ENCODE results near the gene HBZ. TPM values are rescaled to one million over a fixed set of nuclear protein-coding genes. Genes with fewer than 3 reads are reported as not detected.

Gene HBZ
- total and polyA plus RNA-seq, 3 donors from 2014 or later, result 1.1 to 9.0 (median 3.7) TPM

DNA sequence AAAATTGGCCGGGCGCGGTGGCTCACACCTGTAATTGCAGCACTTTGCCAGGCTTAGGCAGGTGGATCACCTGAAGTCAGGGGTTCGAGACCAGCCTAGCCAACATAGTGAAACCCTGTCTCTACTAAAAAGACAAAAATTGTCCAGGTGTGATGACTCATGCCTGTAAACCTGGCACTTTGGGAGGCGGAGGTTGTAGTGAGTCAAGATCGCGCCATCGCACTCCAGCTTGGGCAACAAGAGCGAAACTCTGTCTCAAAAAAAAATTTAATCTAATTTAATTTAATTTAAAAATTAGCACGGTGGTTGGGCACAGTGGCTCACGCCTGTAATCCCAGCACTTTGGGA lies 26.2 kb downstream of the HBZ start:
- H3K27me3 ChIP-seq, result no peaks in the 10 kb centered on the region
- TF ChIP-seq POLR2A (IDR thresholded peaks at IDR 0.05), result no peak
- TF ChIP-seq, protein P1, sequence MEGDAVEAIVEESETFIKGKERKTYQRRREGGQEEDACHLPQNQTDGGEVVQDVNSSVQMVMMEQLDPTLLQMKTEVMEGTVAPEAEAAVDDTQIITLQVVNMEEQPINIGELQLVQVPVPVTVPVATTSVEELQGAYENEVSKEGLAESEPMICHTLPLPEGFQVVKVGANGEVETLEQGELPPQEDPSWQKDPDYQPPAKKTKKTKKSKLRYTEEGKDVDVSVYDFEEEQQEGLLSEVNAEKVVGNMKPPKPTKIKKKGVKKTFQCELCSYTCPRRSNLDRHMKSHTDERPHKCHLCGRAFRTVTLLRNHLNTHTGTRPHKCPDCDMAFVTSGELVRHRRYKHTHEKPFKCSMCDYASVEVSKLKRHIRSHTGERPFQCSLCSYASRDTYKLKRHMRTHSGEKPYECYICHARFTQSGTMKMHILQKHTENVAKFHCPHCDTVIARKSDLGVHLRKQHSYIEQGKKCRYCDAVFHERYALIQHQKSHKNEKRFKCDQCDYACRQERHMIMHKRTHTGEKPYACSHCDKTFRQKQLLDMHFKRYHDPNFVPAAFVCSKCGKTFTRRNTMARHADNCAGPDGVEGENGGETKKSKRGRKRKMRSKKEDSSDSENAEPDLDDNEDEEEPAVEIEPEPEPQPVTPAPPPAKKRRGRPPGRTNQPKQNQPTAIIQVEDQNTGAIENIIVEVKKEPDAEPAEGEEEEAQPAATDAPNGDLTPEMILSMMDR (IDR thresholded peaks at IDR 0.05), result no peak
- H3K36me3 ChIP-seq (ENCODE audit: low read depth, missing control alignments), result no peaks in the 10 kb centered on the region
- intact Hi-C loops (cut with DNase I; ENCODE audit: low total_unique reads), result no loop called here
- no peaks in the 10 kb centered on the region for H3K9me3 ChIP-seq
- no peak overlapping the region for H3K4me3 ChIP-seq
- H3K4me1 ChIP-seq, result peaks cover 11% of the 10 kb centered on the region
- WGBS, 2 donors, result 81 to 86% methylated on average over 11 of the region's 11 CpGs
- no peak for DNase-seq
- no peak overlapping the region for H3K27ac ChIP-seq

DNA sequence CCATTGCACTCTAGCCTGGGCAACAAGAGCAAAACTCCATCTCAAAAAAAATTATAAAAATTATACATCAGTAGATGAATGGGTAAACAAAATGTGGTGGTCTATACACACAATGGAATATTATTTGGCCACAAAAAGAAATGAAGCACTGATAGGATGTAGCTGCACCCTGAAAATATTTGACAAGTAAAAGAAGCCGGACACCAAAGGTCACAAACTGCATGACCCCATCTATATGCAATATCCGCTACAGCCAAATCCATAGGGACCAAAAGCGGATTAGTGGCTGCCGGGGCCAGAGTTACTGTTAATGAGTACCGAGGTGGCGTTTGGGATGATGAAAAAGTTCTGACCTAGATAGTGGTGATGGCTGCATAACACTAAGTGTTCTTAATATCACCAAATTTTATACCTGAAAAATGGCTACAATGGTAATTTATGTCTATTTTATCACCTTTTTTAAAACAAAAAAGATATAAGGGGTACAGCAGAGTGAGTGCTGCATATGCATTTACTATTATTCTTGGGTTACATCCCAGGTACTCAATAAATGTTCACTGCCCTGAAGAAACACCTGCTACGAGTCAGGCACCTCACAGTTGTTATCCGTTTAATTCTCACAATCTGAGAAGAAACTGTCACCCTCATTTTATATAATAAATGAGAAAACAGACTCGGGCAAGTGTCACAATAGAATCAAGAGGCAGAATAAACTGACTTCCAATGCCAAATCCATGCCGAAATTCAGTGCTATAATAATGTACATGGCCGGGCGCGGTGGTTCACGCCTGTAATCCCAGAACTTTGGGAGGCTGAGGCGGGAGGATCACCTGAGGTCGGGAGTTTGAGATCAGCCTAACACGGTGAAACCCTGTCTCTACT lies 27.0 kb downstream of the HBZ start:
- 47 to 62% methylated on average over 17 of the region's 17 CpGs for WGBS, 2 donors
- no peak overlapping the region for H3K27ac ChIP-seq
- H3K36me3 ChIP-seq (ENCODE audit: low read depth, missing control alignments), result no peaks in the 10 kb centered on the region
- no peak for TF ChIP-seq POLR2A (IDR thresholded peaks at IDR 0.05)
- TF ChIP-seq, protein P1 (IDR thresholded peaks at IDR 0.05), result no peak
- intact Hi-C loops (cut with DNase I; ENCODE audit: low total_unique reads), result no loop called here
- H3K9me3 ChIP-seq, result no peaks in the 10 kb centered on the region
- peak overlapping the region in 1 of 2 donors; percentile 26 for H3K4me3 ChIP-seq
- peaks cover 11% of the 10 kb centered on the region for H3K4me1 ChIP-seq
- DNase-seq, result no peak
- H3K27me3 ChIP-seq, result no peaks in the 10 kb centered on the region

DNA sequence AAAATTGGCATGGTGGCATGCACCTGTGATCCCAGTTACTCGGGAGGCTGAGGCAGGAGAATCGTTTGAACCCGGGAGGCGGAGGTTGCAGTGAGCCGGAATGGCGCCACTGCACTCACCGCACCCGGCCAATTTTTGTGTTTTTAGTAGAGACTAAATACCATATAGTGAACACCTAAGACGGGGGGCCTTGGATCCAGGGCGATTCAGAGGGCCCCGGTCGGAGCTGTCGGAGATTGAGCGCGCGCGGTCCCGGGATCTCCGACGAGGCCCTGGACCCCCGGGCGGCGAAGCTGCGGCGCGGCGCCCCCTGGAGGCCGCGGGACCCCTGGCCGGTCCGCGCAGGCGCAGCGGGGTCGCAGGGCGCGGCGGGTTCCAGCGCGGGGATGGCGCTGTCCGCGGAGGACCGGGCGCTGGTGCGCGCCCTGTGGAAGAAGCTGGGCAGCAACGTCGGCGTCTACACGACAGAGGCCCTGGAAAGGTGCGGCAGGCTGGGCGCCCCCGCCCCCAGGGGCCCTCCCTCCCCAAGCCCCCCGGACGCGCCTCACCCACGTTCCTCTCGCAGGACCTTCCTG lies 27.7 kb downstream of the HBZ start, which contains the start of gene HBQ1:
HBQ1 (plus strand) TSS at position 359 of the 575 bp plus-strand sequence; CDS start at position 387, 28 bp downstream.
- no peak for DNase-seq

DNA sequence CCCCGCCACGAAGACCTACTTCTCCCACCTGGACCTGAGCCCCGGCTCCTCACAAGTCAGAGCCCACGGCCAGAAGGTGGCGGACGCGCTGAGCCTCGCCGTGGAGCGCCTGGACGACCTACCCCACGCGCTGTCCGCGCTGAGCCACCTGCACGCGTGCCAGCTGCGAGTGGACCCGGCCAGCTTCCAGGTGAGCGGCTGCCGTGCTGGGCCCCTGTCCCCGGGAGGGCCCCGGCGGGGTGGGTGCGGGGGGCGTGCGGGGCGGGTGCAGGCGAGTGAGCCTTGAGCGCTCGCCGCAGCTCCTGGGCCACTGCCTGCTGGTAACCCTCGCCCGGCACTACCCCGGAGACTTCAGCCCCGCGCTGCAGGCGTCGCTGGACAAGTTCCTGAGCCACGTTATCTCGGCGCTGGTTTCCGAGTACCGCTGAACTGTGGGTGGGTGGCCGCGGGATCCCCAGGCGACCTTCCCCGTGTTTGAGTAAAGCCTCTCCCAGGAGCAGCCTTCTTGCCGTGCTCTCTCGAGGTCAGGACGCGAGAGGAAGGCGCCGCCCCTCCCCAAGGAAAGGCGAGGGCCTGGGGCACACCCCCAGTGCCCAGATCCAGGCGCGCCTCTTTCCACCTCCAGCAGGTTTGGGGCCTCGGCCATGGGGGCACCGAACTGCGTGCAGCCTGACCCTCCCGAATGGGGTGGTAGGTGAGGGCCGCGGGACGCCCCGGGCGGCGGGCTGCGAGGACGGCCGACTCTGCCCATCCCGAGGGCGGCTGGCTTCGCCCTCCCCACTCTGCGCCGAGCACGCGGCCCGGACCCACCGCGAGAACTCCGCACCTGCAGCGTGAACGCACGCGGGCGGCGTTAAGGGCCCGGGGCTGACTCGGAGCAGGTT lies 28.5 kb downstream of the HBZ start:
- Histone ChIP-seq H3K9me3 (no peaks in the 10 kb centered on the region), H3K27ac (no peak overlapping the region), H3K36me3 (ENCODE audit: low read depth, missing control alignments) (no peaks in the 10 kb centered on the region), H3K27me3 (no peaks in the 10 kb centered on the region), H3K4me1 (peaks cover 11% of the 10 kb centered on the region), H3K4me3 (peak overlapping the region; percentile 26 to 54)
- intact Hi-C loops (cut with DNase I; ENCODE audit: low total_unique reads), result no loop called here
- no peak for TF ChIP-seq POLR2A (IDR thresholded peaks at IDR 0.05)
- TF ChIP-seq, protein P1 (IDR thresholded peaks at IDR 0.05), result peak in 1 of 3 experiments; percentile 95
- WGBS, 2 donors, result 0% methylated on average over 77 of the region's 89 CpGs; no CpG with 5 or more reads in 1 of the 2 donors
- peak; percentile 85 for DNase-seq

More for the DNA sequence above, 27.7 kb downstream of the HBZ start, which contains the start of gene HBQ1:
- no peak within 1 kb of the TSS for H3K27ac ChIP-seq
- H3K36me3 ChIP-seq (ENCODE audit: low read depth, missing control alignments), result no peaks in the 10 kb centered on the region
- peak within 1 kb of the TSS; percentile 26 to 54 for H3K4me3 ChIP-seq
- intact Hi-C loops (cut with DNase I; ENCODE audit: low total_unique reads), result no loop called here
- peaks cover 11% of the 10 kb centered on the region for H3K4me1 ChIP-seq
- 5% methylated on average over 4 to 49 of the region's 59 CpGs for WGBS, 2 donors
- H3K27me3 ChIP-seq, result no peaks in the 10 kb centered on the region
- no peaks in the 10 kb centered on the region for H3K9me3 ChIP-seq
- TF ChIP-seq POLR2A (IDR thresholded peaks at IDR 0.05), result no peak
- TF ChIP-seq, protein P1 (IDR thresholded peaks at IDR 0.05), result peak; percentile 35 to 42 (median 38)
